CD14-positive monocyte (primary cell): ENCODE data around the gene IL1A. TPM values are rescaled to one million over a fixed set of nuclear protein-coding genes. Genes with fewer than 3 reads are reported as not detected.

Source experiments
- DNase-seq, 3 donors: peaks; one replicate each; pipeline ENCODE4 v3.0.0-alpha.2; 2011 to 2022
- H2AFZ ChIP-seq: 2 replicates; pipeline ENCODE4 v1.6.0; 2012; ENCODE audit warnings: mild to moderate bottlenecking, low read depth, low read length, inconsistent platforms; ENCODE audit not compliant: insufficient read depth, poor library complexity, severe bottlenecking
- H3K27ac ChIP-seq, 2 donors: 1 replicate in 1 of 2; 2 replicates in 1 of 2; pipeline ENCODE4 v1.5.1; 2012 to 2013; ENCODE audit warnings: low read length in 2 of 2, control low read depth in 1 of 2, inconsistent platforms in 1 of 2, low read depth in 1 of 2, mild to moderate bottlenecking in 1 of 2
- H3K27me3 ChIP-seq, 2 donors: one replicate each; pipeline versions ENCODE4 v1.6.0 to v1.6.1; 2011 to 2013; ENCODE audit warnings: low read length in 2 of 2; ENCODE audit not compliant: control insufficient read depth in 2 of 2, insufficient read depth in 2 of 2
- H3K36me3 ChIP-seq, 2 donors: replicated peaks in 1 of 2; 1 replicate in 1 of 2; 2 replicates in 1 of 2; pipeline versions ENCODE4 v1.5.1 to v1.6.1; 2012 to 2013; ENCODE audit warnings: low read length in 2 of 2, control low read depth in 1 of 2, inconsistent platforms in 1 of 2, mild to moderate bottlenecking in 1 of 2; ENCODE audit not compliant: insufficient read depth in 2 of 2, control insufficient read depth in 1 of 2
- H3K4me1 ChIP-seq, 2 donors: 1 replicate in 1 of 2; 2 replicates in 1 of 2; pipeline versions ENCODE4 v1.5.1 to v1.6.1; 2012 to 2013; ENCODE audit warnings: low read length in 2 of 2, control low read depth in 1 of 2, inconsistent platforms in 1 of 2, mild to moderate bottlenecking in 1 of 2, moderate library complexity in 1 of 2; ENCODE audit not compliant: insufficient read depth in 2 of 2, control insufficient read depth in 1 of 2
- H3K4me2 ChIP-seq: replicated peaks from 2 replicates; pipeline ENCODE3; 2012; ENCODE audit warnings: low read length, moderate library complexity, mild to moderate bottlenecking; ENCODE audit not compliant: poor library complexity, severe bottlenecking; ENCODE audit errors: extremely low read depth
- H3K4me3 ChIP-seq, 3 experiments: fragments of 200-600 bp in 1 of 3; sonication (generic) in 1 of 3; replicated peaks in 1 of 3; 1 replicate in 2 of 3; 2 replicates in 1 of 3; pipeline ENCODE4 v1.5.1; 2011 to 2013; ENCODE audit warnings: low read length in 3 of 3, mild to moderate bottlenecking in 3 of 3, control low read depth in 2 of 3, low read depth in 2 of 3, inconsistent platforms in 1 of 3, moderate library complexity in 1 of 3
- H3K79me2 ChIP-seq: 2 replicates; pipeline ENCODE4 v1.6.0; 2012; ENCODE audit warnings: mild to moderate bottlenecking, control low read depth, inconsistent platforms, low read length, moderate library complexity; ENCODE audit not compliant: insufficient read depth
- H3K9ac ChIP-seq: 2 replicates; pipeline ENCODE4 v1.6.0; 2017; ENCODE audit warnings: low read length, mild to moderate bottlenecking; ENCODE audit not compliant: insufficient read depth, poor library complexity, severe bottlenecking
- H3K9me3 ChIP-seq, 2 donors: replicated peaks in 1 of 2; 1 replicate in 1 of 2; 2 replicates in 1 of 2; pipeline versions ENCODE4 v1.5.1 to v1.6.1; 2012 to 2013; ENCODE audit warnings: low read length in 2 of 2, control low read depth in 1 of 2; ENCODE audit not compliant: control insufficient read depth in 1 of 2, insufficient read depth in 1 of 2
- H4K20me1 ChIP-seq: 2 replicates; pipeline ENCODE4 v1.6.0; 2012; ENCODE audit warnings: mild to moderate bottlenecking, low read length, control low read depth, moderate library complexity; ENCODE audit not compliant: insufficient read depth
- H3K27ac Mint-ChIP-seq, 7 donors: one replicate each; pipeline ENCODE4 v1.8.0; 2020; ENCODE audit warnings: mild to moderate bottlenecking in 7 of 7, mixed read lengths in 7 of 7, moderate library complexity in 6 of 7, inconsistent platforms in 2 of 7
- H3K27me3 Mint-ChIP-seq, 3 donors: one replicate each; pipeline ENCODE4 v1.8.0; 2021 to 2022; ENCODE audit warnings: low read depth in 3 of 3, mild to moderate bottlenecking in 3 of 3, mixed read lengths in 3 of 3, moderate library complexity in 3 of 3, inconsistent platforms in 1 of 3
- H3K36me3 Mint-ChIP-seq, 2 donors: one replicate each; pipeline ENCODE4 v1.8.0; 2020; ENCODE audit warnings: mixed read lengths in 2 of 2, inconsistent platforms in 1 of 2, mild to moderate bottlenecking in 1 of 2
- H3K4me1 Mint-ChIP-seq: one replicate; pipeline ENCODE4 v1.8.0; 2020; ENCODE audit warnings: mild to moderate bottlenecking, mixed read lengths
- H3K4me3 Mint-ChIP-seq, 2 donors: one replicate each; pipeline ENCODE4 v1.8.0; 2020; ENCODE audit warnings: mild to moderate bottlenecking in 2 of 2, mixed read lengths in 2 of 2, moderate library complexity in 1 of 2
- H3K9me3 Mint-ChIP-seq, 7 donors: one replicate each; pipeline ENCODE4 v1.8.0; 2020 to 2022; ENCODE audit warnings: mixed read lengths in 7 of 7, mild to moderate bottlenecking in 6 of 7, moderate library complexity in 6 of 7, inconsistent platforms in 2 of 7
- CTCF ChIP-seq: fragments of 200-600 bp; IDR thresholded peaks from one replicate; pipeline ENCODE4 v1.8.0; 2022; ENCODE audit warnings: antibody characterized with exemption, mild to moderate bottlenecking
- WGBS: methylation state at CpG from one replicate; pipeline ENCODE4 v1.1.5; 2013; ENCODE audit warnings: missing lambda C conversion rate; ENCODE audit not compliant: insufficient coverage; 5-methylcytosine and 5-hydroxymethylcytosine counted together
- intact Hi-C, 2 donors: fragments of 100-400 bp; cut with micrococcal nuclease; formaldehyde crosslinking; loops; one replicate each; pipeline versions ENCODE4 v1.15.0 to v1.15.1; 2023
- polyA plus RNA-seq, 3 donors: library from polyadenylated mRNA; depleted of rRNA in 1 of 3; unstranded in 2 of 3; stranded (reverse) in 1 of 3; fragments of 300-500 nt in 2 of 3; fragments of >200 nt in 1 of 3; fragmentation: Illumina TruSeq in 2 of 3; gene quantifications; 1 replicate in 2 of 3; 2 replicates in 1 of 3; pipeline ENCODE4 v1.2.3, GENCODE V29; 2012 to 2021

The IL1A gene
- polyA plus RNA-seq, 3 donors: 0.26 to 0.83 TPM; not detected in 1

GRCh38 chr2:112796486-112796885, 12.2 kb upstream of the IL1A start:
- peaks cover 4% of the 10 kb centered on the region for H4K20me1 ChIP-seq
- H3K36me3 Mint-ChIP-seq: peaks cover 0 to 3% of the 10 kb centered on the region in 2 donors
- peaks cover 0 to 5% (median 4%) of the 10 kb centered on the region in 3 donors for H3K27me3 Mint-ChIP-seq
- H2AFZ ChIP-seq: no peak overlapping the region
- H3K9ac ChIP-seq: no peak overlapping the region
- no peak overlapping the region for H3K4me2 ChIP-seq
- H3K36me3 ChIP-seq: no peaks in the 10 kb centered on the region
- intact Hi-C loops: loop anchor here (5.0 to 10.0 kb wide), 4 partner anchors 34 to 88 kb away; partner anchors contain the start of genes CKAP2L (in 1 of the 2) and IL1B (in 1 of the 2)
- peak overlapping the region in 2 of 7 donors; percentile 15 to 31 for H3K27ac Mint-ChIP-seq
- TF ChIP-seq CTCF: no peak
- H3K9me3 Mint-ChIP-seq: peaks cover 5 to 10% (median 7%) of the 10 kb centered on the region in 7 donors
- H3K4me3 Mint-ChIP-seq: no peak overlapping the region
- peaks cover 43% of the 10 kb centered on the region for H3K4me1 Mint-ChIP-seq
- no peaks in the 10 kb centered on the region for H3K79me2 ChIP-seq
- no peaks in the 10 kb centered on the region for H3K9me3 ChIP-seq
- H3K4me1 ChIP-seq: peaks cover 51 to 56% of the 10 kb centered on the region in 2 donors
- H3K4me3 ChIP-seq: no peak overlapping the region
- DNase-seq: no peak
- no peaks in the 10 kb centered on the region for H3K27me3 ChIP-seq
- H3K27ac ChIP-seq: no peak overlapping the region
- no CpG with 5 or more reads among the region's 1 CpG for WGBS

GRCh38 chr2:112795774-112796173, 11.5 kb upstream of the IL1A start:
- intact Hi-C loops: loop anchor here (5.0 to 10.0 kb wide), 4 partner anchors 33 to 89 kb away; partner anchors contain the start of genes CKAP2L (in 1 of the 2) and IL1B (in 1 of the 2)
- no CpG with 5 or more reads among the region's 1 CpG for WGBS
- H2AFZ ChIP-seq: no peak overlapping the region
- no peaks in the 10 kb centered on the region for H3K79me2 ChIP-seq
- peak overlapping the region in 1 of 2 donors; percentile 1 for H3K27ac ChIP-seq
- H3K4me3 ChIP-seq: no peak overlapping the region
- no peaks in the 10 kb centered on the region for H3K36me3 ChIP-seq
- peak overlapping the region; percentile 23 to 91 (median 48) for H3K27ac Mint-ChIP-seq
- H3K27me3 Mint-ChIP-seq: peaks cover 0 to 5% (median 4%) of the 10 kb centered on the region in 3 donors
- no peak overlapping the region for H3K9ac ChIP-seq
- no peaks in the 10 kb centered on the region for H3K9me3 ChIP-seq
- H3K4me1 Mint-ChIP-seq: peaks cover 44% of the 10 kb centered on the region
- H3K27me3 ChIP-seq: no peaks in the 10 kb centered on the region
- peaks cover 0 to 3% of the 10 kb centered on the region in 2 donors for H3K36me3 Mint-ChIP-seq
- DNase-seq: peak; percentile 51 to 93 (median 63)
- peaks cover 51 to 58% of the 10 kb centered on the region in 2 donors for H3K4me1 ChIP-seq
- no peak for TF ChIP-seq CTCF
- H3K4me3 Mint-ChIP-seq: no peak overlapping the region
- peaks cover 4% of the 10 kb centered on the region for H4K20me1 ChIP-seq
- H3K4me2 ChIP-seq: no peak overlapping the region
- peaks cover 5 to 10% (median 7%) of the 10 kb centered on the region in 7 donors for H3K9me3 Mint-ChIP-seq
